Measurements from ENCODE around the gene LAMA4. TPM values are rescaled to one million over a fixed set of nuclear protein-coding genes. Genes with fewer than 3 reads are reported as not detected.
"Not testable (repeated sequence)": the region's sequence is repeated elsewhere in the genome, so short reads cannot be mapped to it uniquely, and the experiment has no call there.

The LAMA4 gene
- total and polyA plus RNA-seq, 9 donors = 29.0 to 92.8 (median 42.5) TPM

DNA sequence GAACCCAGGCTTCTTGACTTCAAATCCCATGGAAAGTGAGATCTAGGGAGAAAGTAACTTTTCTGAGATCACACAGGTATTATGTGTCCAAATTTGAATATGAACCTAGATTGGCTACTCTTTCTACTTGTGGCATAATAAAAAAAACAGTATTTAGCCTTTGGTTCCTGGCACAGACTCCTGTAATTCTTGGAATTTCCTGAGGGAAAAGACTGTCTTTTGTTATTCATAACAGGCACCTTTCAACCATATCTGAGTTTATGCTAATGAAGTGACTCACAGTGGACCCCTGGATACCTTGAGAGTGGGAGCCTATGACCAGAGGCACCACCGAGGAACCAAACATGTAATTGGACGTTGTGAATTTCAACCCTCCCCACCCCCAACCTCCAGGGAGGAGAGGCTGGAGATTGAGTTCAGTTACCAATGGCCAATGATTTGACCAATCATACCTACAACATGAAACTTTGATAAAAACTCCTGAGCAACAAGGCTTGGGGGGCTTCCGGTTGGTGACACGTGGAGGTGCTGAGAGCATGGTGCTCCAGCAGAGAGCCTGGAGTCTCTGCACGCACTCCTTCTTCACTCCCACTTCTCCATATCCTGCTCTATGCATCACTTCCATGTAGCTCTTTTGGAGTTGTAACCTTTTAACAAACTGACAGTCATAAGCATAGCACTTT lies 48.8 kb downstream of the LAMA4 start:
- H3K9me3 ChIP-seq = no peaks in the 10 kb centered on the region
- no peak overlapping the region for H3K4me3 ChIP-seq
- TF ChIP-seq POLR2A (IDR thresholded peaks at IDR 0.05) = no peak
- TF ChIP-seq EP300 (IDR thresholded peaks at IDR 0.05) = no peak
- TF ChIP-seq, protein P1, sequence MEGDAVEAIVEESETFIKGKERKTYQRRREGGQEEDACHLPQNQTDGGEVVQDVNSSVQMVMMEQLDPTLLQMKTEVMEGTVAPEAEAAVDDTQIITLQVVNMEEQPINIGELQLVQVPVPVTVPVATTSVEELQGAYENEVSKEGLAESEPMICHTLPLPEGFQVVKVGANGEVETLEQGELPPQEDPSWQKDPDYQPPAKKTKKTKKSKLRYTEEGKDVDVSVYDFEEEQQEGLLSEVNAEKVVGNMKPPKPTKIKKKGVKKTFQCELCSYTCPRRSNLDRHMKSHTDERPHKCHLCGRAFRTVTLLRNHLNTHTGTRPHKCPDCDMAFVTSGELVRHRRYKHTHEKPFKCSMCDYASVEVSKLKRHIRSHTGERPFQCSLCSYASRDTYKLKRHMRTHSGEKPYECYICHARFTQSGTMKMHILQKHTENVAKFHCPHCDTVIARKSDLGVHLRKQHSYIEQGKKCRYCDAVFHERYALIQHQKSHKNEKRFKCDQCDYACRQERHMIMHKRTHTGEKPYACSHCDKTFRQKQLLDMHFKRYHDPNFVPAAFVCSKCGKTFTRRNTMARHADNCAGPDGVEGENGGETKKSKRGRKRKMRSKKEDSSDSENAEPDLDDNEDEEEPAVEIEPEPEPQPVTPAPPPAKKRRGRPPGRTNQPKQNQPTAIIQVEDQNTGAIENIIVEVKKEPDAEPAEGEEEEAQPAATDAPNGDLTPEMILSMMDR (IDR thresholded peaks at IDR 0.05) = no peak
- H3K27ac ChIP-seq = no peak overlapping the region
- H3K27me3 ChIP-seq = no peaks in the 10 kb centered on the region
- no peak for DNase-seq
- H3K4me1 ChIP-seq (ENCODE audit: insufficient read depth) = peaks cover 8% of the 10 kb centered on the region
- H3K36me3 ChIP-seq = no peaks in the 10 kb centered on the region
- WGBS, 3 donors = 68 to 81% (median 74%) methylated on average over 5 of the region's 5 CpGs
- intact Hi-C loops (cut with DNase I) = no loop called here

- Histone ChIP-seq H3K27ac (no peak overlapping the region), H3K27me3 (no peaks in the 10 kb centered on the region), H3K4me3 (no peak overlapping the region), H3K9me3 (no peaks in the 10 kb centered on the region), H3K4me1 (ENCODE audit: insufficient read depth) (peaks cover 8% of the 10 kb centered on the region), H3K36me3 (no peaks in the 10 kb centered on the region)
- TF ChIP-seq EP300 (IDR thresholded peaks at IDR 0.05) = no peak
- no peak for TF ChIP-seq POLR2A (IDR thresholded peaks at IDR 0.05)
- TF ChIP-seq, protein P1 (IDR thresholded peaks at IDR 0.05) = no peak
- intact Hi-C loops (cut with DNase I) = loop anchor here in 1 of 4 donors (5.0 kb wide), 1 partner anchor 48 kb away; the partner anchor contains the start of gene LAMA4
- 68 to 80% (median 70%) methylated on average over 4 of the region's 4 CpGs for WGBS, 3 donors
- DNase-seq = no peak
Measured at GRCh38 chr6:112204350-112204706, 50.0 kb downstream of the LAMA4 start.

DNA sequence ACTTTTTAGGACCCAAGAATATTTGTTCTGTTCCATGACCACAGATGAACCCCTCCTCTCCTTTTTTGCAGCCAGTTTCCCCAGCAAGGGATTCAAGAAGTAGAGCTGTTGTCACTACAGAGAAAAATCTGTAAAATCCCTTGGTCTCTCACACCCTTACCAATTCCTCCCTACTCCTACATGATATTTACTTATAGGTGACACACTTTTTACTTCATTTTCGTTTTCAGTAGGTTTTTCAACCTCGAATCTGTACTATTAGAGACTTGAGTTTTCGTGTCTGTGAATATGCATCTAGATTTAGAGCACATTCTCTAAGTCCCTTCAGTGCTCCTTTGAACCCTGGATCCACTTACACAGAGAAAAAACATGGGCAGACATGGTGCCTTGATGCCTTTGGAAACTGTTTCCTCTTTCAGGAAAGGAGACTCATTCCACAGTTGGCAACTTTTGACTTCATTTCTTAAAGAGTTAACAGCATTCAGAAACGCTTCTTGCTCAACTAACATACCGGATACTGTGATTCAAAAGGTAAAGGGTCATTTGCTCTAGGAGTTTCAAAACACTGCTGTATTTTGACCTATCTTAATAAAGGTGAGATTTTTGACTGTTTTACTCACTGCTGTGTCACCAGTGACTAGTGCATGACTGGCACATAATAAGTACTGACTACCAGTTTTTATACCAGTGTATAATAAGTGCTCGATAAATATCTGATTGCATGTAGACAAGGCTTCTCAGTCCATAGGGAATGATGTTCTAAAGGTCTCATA lies 50.6 kb downstream of the LAMA4 start:
- H3K4me1 ChIP-seq (ENCODE audit: insufficient read depth) = peaks cover 9% of the 10 kb centered on the region
- intact Hi-C loops (cut with DNase I) = loop anchor here in 1 of 4 donors (5.0 kb wide), 1 partner anchor 49 kb away; the partner anchor contains the start of gene LAMA4
- no peak overlapping the region for H3K4me3 ChIP-seq
- no peaks in the 10 kb centered on the region for H3K36me3 ChIP-seq
- H3K9me3 ChIP-seq = no peaks in the 10 kb centered on the region
- TF ChIP-seq, protein P1 (IDR thresholded peaks at IDR 0.05) = no peak
- TF ChIP-seq EP300 (IDR thresholded peaks at IDR 0.05) (no peak), POLR2A (IDR thresholded peaks at IDR 0.05) (no peak)
- no peak for DNase-seq
- WGBS, 3 donors = 50 to 56% (median 51%) methylated on average over 6 of the region's 6 CpGs
- H3K27ac ChIP-seq = no peak overlapping the region
- no peaks in the 10 kb centered on the region for H3K27me3 ChIP-seq

DNA sequence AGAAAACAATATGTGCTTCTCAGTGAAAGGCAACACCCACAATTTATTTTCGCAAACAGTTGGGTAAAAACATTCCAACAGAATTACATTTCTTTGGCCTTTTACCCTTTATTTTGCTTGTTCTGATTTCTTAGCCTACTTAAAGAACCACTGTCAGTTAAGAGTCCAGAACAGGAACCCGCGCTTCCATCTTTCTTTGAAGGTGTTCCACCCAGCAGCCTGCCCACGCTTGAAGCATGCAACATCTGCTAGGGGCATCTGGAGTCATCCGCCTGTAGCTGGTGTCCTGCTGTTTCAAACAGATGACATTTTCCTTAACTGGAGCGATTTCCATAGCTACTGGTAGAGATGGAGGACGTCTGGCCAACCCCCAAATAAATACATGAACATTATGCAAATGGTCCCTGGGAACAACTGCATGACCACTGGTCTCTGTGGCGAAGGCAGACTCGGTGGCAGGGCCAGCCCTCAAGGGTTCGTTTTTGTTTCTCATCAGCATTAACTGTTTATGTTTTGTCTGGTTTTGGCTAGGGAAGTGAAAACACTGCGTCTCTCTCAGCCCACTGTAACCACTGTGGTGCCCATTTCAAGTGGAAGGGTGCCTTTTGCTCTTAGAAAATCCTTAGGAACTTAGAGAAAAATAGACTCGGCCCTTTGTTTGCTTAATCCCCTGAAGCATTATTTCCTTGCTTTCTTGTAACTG lies 51.6 kb downstream of the LAMA4 start:
- H3K9me3 ChIP-seq = no peaks in the 10 kb centered on the region
- H3K27ac ChIP-seq = no peak overlapping the region
- no peak overlapping the region for H3K4me3 ChIP-seq
- intact Hi-C loops (cut with DNase I) = loop anchor here in 1 of 4 donors (5.0 kb wide), 1 partner anchor 50 kb away; the partner anchor contains the start of gene LAMA4
- WGBS, 3 donors = 43 to 64% (median 50%) methylated on average over 12 of the region's 12 CpGs
- no peaks in the 10 kb centered on the region for H3K36me3 ChIP-seq
- no peak for DNase-seq
- peaks cover 9% of the 10 kb centered on the region for H3K4me1 ChIP-seq (ENCODE audit: insufficient read depth)
- H3K27me3 ChIP-seq = no peaks in the 10 kb centered on the region
- TF ChIP-seq POLR2A (IDR thresholded peaks at IDR 0.05) (no peak), EP300 (IDR thresholded peaks at IDR 0.05) (no peak)
- TF ChIP-seq, protein P1 (IDR thresholded peaks at IDR 0.05) = no peak

DNA sequence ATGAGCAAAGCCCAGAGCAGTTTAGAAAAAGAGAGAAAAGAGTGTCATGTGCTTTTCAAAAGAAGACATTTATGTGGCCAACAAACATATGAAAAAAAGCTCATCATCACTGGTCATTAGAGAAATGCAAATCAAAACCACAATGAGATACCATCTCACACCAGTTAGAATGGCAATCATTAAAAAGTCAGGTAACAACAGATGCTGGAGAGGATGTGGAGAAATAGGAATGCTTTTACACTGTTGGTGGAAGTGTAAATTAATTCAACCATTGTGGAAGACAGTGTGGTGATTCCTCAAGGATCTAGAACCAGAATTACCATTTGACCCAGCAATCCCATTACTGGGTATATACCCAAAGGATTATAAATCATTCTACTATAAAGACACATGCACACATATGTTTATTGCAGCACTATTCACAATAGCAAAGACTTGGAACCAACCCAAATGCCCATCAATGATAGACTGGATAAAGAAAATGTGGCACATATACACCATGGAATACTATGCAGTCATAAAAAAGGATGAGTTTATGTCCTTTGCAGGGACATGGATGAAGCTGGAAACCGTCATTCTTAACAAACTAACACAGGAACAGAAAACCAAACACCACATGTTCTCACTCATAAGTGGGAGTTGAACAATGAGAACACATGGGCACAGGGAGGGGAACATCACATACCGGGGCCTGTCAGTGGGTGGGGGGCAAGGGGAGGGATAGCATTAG lies 54.0 kb downstream of the LAMA4 start:
- WGBS, 3 donors = 79 to 89% (median 84%) methylated on average over 2 of the region's 2 CpGs

More for the DNA sequence above, 54.0 kb downstream of the LAMA4 start:
- H3K4me1 ChIP-seq (ENCODE audit: insufficient read depth); H3K4me3 ChIP-seq; DNase-seq; H3K27ac ChIP-seq; H3K9me3 ChIP-seq; H3K36me3 ChIP-seq; H3K27me3 ChIP-seq: not testable (repeated sequence)
- intact Hi-C loops (cut with DNase I) = loop anchor here in 1 of 4 donors (5.0 kb wide), 1 partner anchor 52 kb away; the partner anchor contains the start of gene LAMA4

Data from ovary (tissue), 9 donors.